PC-9 (cell line): ENCODE measurements around the gene DUSP10. TPM values are rescaled to one million over a fixed set of nuclear protein-coding genes. Genes with fewer than 3 reads are reported as not detected.

Source experiments
- BruUV-seq: library from RNA; stranded (reverse); fragments of 400-500 nt; replicated peaks from 2 replicates; lab custom pipeline; 2021; lab: Mats Ljungman, UMichigan
- CTCF ChIA-PET: fragments of 300-600 bp; sonication (Branson Sonifier 250); formaldehyde crosslinking; loops from one replicate; lab custom pipeline; 2022; ENCODE audit warnings: antibody characterized with exemption; lab: Charles Lee
- POLR2A ChIA-PET: fragments of 300-600 bp; sonication (Branson Sonifier 250); formaldehyde crosslinking; loops from one replicate; lab custom pipeline; 2022; ENCODE audit warnings: antibody characterized with exemption; ENCODE audit not compliant: unreplicated experiment; lab: Charles Lee
- DNase-seq, 2 experiments: peaks; one replicate each; pipeline versions ENCODE4 v3.0.0 to v3.0.0-alpha.2; 2015 to 2022; ENCODE audit warnings: mixed read lengths in 1 of 2
- H2AFZ ChIP-seq: fragments of 200-600 bp; sonication (generic); 2 replicates; pipeline ENCODE4 v1.8.1; 2017; ENCODE audit warnings: antibody characterized with exemption
- H3F3A ChIP-seq: fragments of 200-600 bp; sonication (generic); 2 replicates; pipeline ENCODE4 v1.8.1; 2017; ENCODE audit warnings: antibody characterized with exemption, mild to moderate bottlenecking, low read depth; ENCODE audit not compliant: insufficient read depth
- H3K27ac ChIP-seq: fragments of 200-600 bp; sonication (generic); 2 replicates; pipeline ENCODE4 v1.6.1; 2016; ENCODE audit warnings: mixed run types
- H3K27me3 ChIP-seq: fragments of 200-600 bp; sonication (generic); 2 replicates; pipeline ENCODE4 v1.6.1; 2016; ENCODE audit warnings: low read depth, mixed run types; ENCODE audit not compliant: insufficient read depth
- H3K36me3 ChIP-seq: fragments of 200-600 bp; sonication (generic); 2 replicates; pipeline ENCODE4 v1.6.1; 2016; ENCODE audit warnings: low read depth, mixed run types
- H3K4me1 ChIP-seq: fragments of 200-600 bp; sonication (generic); replicated peaks from 2 replicates; pipeline ENCODE4 v1.6.1; 2016; ENCODE audit warnings: mixed run types; ENCODE audit not compliant: insufficient read depth
- H3K4me2 ChIP-seq: fragments of 200-600 bp; sonication (generic); 2 replicates; pipeline ENCODE4 v1.6.1; 2017; ENCODE audit warnings: mixed run types
- H3K4me3 ChIP-seq: fragments of 200-600 bp; sonication (generic); 2 replicates; pipeline ENCODE4 v1.6.1; 2016; ENCODE audit warnings: mixed run types
- H3K79me2 ChIP-seq: fragments of 200-600 bp; sonication (generic); 2 replicates; pipeline ENCODE4 v1.6.1; 2017; ENCODE audit warnings: low read depth, mixed run types
- H3K9me2 ChIP-seq: fragments of 200-600 bp; sonication (generic); 2 replicates; pipeline ENCODE4 v1.8.1; 2017; ENCODE audit warnings: mild to moderate bottlenecking; ENCODE audit not compliant: insufficient read depth
- H3K9me3 ChIP-seq: fragments of 200-600 bp; sonication (generic); 2 replicates; pipeline ENCODE4 v1.8.1; 2016; ENCODE audit warnings: low read depth; ENCODE audit not compliant: insufficient read depth
- H4K20me1 ChIP-seq: fragments of 200-600 bp; sonication (generic); 2 replicates; pipeline ENCODE4 v1.8.1; 2017; ENCODE audit not compliant: insufficient read depth
- CTCF ChIP-seq: fragments of 200-600 bp; sonication (generic); conservative IDR thresholded peaks from 2 replicates; pipeline ENCODE4 v1.6.1; 2017; ENCODE audit warnings: mixed run types, antibody characterized with exemption, mild to moderate bottlenecking, moderate library complexity
- EZH2 ChIP-seq: fragments of 200-600 bp; sonication (generic); IDR thresholded peaks from 2 replicates; pipeline ENCODE4 v1.8.0; 2017; ENCODE audit warnings: antibody characterized with exemption, low read depth
- intact Hi-C: fragments of 100-400 bp; cut with micrococcal nuclease; formaldehyde crosslinking; loops from one replicate; pipeline ENCODE4 v1.10.0; 2022; ENCODE audit not compliant: unreplicated experiment
- total RNA-seq: library from RNA; stranded (reverse); gene quantifications from 2 replicates; pipeline ENCODE4 v1.2.3, GENCODE V29; 2021

DUSP10 gene
- total RNA-seq, 1 experiment from 2014 or later, result 7.0 TPM

- H4K20me1 ChIP-seq, result no peaks in the 10 kb centered on the region
- H3K9me3 ChIP-seq, result no peaks in the 10 kb centered on the region
- intact Hi-C loops, result no loop called here
- H3K27me3 ChIP-seq, result no peaks in the 10 kb centered on the region
- no peak overlapping the region for H3K27ac ChIP-seq
- H2AFZ ChIP-seq, result no peak overlapping the region
- peaks cover 19% of the 10 kb centered on the region; the same call in 1 of the 2 replicates for H3K79me2 ChIP-seq
- CTCF ChIA-PET, result no interaction called here
- no peak for TF ChIP-seq CTCF
- TF ChIP-seq EZH2, result no peak
- H3K4me1 ChIP-seq, result peaks cover 65% of the 10 kb centered on the region
- DNase-seq, result peak in 1 of 2 experiments; percentile 54
- H3K36me3 ChIP-seq, result no peaks in the 10 kb centered on the region
- POLR2A ChIA-PET, result interaction anchor here (0.5 kb wide), 1 partner anchor 246 kb away, joined by 3 read pairs; no protein-coding TSS in a partner anchor
- peak overlapping the region; percentile 57 for H3K4me2 ChIP-seq
- H3K9me2 ChIP-seq, result no peaks in the 10 kb centered on the region
- BruUV-seq, result no TSS peak
- H3F3A ChIP-seq, result peaks cover 16% of the 10 kb centered on the region
- H3K4me3 ChIP-seq, result no peak overlapping the region
Measured at GRCh38 chr1:221715321-221716169, 26.3 kb downstream of the DUSP10 start.

DNA sequence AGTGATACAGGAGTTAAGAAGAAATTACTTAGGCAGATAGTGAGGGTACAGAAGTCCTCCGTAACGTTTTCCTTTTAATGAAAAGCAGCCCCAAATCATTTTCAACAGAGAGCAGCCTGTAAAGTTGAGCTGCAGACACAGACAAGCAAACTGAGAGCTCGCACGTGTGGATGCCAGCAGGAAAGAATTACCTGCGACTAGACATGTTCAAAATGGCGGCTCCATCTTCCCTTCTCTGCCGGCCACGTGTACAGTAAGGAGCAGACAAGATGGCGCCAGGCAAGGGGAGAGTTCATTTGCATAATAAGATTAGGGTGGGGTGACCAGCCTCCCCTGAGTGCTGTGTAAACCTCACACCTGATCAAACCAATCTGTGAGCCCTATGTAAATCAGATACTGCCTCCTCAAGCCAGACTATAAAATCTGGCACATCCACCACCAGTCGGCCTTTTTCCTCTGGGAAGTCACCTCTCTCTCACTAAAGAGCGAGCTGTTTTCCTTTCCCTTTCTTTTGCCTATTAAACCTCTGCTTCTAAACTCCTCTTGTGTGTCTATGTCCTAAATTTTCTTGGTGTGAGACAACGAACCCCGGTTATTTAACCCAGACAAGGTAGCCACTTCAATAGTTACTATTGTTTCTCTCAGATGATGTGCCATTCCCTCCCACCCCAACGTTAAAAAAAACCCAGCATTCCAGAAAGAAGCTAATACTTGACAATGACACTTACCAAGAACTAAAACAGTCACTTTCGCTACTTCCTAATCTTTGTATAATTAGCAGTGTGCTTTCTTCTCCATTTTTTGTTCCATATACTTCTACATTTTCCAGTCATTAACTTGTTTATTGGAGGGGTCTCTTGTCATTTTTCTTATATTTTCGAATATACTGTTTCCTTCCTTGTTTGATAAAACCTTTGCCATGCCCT, 27.4 kb downstream of the DUSP10 start:
- CTCF ChIA-PET, result no interaction called here
- DNase-seq, result no peak
- H3K4me2 ChIP-seq, result 0 out of 2 replicates have a peak overlapping the region, but pooled peaks have one; percentile 57
- no peak overlapping the region for H3K4me3 ChIP-seq
- no peak overlapping the region for H2AFZ ChIP-seq
- H3K27ac ChIP-seq, result no peak overlapping the region
- peaks cover 26% of the 10 kb centered on the region; the same call in 1 of the 2 replicates for H3K79me2 ChIP-seq
- POLR2A ChIA-PET, result interaction anchor here (0.5 kb wide), 1 partner anchor 247 kb away, joined by 3 read pairs; no protein-coding TSS in a partner anchor
- intact Hi-C loops, result no loop called here
- no peaks in the 10 kb centered on the region for H3K27me3 ChIP-seq
- no peaks in the 10 kb centered on the region for H4K20me1 ChIP-seq
- BruUV-seq, result no TSS peak
- no peaks in the 10 kb centered on the region for H3K9me2 ChIP-seq
- H3K36me3 ChIP-seq, result no peaks in the 10 kb centered on the region
- peaks cover 55% of the 10 kb centered on the region for H3K4me1 ChIP-seq
- TF ChIP-seq EZH2 (no peak), CTCF (no peak)
- H3K9me3 ChIP-seq, result no peaks in the 10 kb centered on the region
- peaks cover 15% of the 10 kb centered on the region for H3F3A ChIP-seq
